Omental fat pad (tissue), 4 donors: ENCODE measurements around the gene SF3B1. TPM values are rescaled to one million over a fixed set of nuclear protein-coding genes. Genes with fewer than 3 reads are reported as not detected.

Source experiments
- ATAC-seq: fragments of 150-250 bp; one replicate; pipeline ENCODE4 v1.9.1; 2016; ENCODE audit warnings: mild to moderate bottlenecking, moderate library complexity; ENCODE audit not compliant: low FRiP score
- DNase-seq: peaks from one replicate; pipeline ENCODE4 v3.0.0-alpha.2; 2019; ENCODE audit warnings: low spot score
- total RNA-seq, 4 donors: library from RNA; depleted of rRNA; stranded (reverse); fragments of >200 nt; gene quantifications; one replicate each; pipeline ENCODE4 v1.1.0, GENCODE V29; 2016
- TF ChIP-seq, protein P1 (sequence below), 3 donors: fragments of 450-650 bp; IDR thresholded peaks; one replicate each; pipeline ENCODE4 v1.5.1; 2016 to 2017; ENCODE audit warnings: antibody characterized with exemption in 3 of 3, mild to moderate bottlenecking in 3 of 3, moderate library complexity in 2 of 3

Gene SF3B1
- total RNA-seq, 4 donors from 2014 or later = 257 to 444 (median 292) TPM

DNA sequence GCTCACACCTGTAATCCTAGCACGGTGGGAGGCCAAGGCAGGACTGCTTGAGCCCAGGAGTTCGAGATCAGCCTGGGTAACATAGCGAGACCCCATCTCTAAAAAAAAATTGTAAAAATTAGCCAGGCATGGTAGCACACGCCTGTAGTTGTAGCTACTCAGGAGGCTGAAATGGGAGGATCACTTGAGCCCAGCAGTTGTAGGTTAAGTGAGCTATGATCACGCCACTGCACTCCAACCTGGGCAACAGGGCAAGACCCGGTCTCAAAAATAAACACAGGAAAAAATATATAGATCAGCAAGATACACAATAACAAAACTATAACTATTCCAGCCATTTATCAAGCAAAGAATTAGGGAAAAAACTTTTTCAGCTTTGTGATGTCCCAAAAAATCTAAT is 3.0 kb downstream of the SF3B1 start:
- no peak for DNase-seq
- ATAC-seq = no peak
- TF ChIP-seq, protein P1, sequence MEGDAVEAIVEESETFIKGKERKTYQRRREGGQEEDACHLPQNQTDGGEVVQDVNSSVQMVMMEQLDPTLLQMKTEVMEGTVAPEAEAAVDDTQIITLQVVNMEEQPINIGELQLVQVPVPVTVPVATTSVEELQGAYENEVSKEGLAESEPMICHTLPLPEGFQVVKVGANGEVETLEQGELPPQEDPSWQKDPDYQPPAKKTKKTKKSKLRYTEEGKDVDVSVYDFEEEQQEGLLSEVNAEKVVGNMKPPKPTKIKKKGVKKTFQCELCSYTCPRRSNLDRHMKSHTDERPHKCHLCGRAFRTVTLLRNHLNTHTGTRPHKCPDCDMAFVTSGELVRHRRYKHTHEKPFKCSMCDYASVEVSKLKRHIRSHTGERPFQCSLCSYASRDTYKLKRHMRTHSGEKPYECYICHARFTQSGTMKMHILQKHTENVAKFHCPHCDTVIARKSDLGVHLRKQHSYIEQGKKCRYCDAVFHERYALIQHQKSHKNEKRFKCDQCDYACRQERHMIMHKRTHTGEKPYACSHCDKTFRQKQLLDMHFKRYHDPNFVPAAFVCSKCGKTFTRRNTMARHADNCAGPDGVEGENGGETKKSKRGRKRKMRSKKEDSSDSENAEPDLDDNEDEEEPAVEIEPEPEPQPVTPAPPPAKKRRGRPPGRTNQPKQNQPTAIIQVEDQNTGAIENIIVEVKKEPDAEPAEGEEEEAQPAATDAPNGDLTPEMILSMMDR (IDR thresholded peaks at IDR 0.05) = no peak

DNA sequence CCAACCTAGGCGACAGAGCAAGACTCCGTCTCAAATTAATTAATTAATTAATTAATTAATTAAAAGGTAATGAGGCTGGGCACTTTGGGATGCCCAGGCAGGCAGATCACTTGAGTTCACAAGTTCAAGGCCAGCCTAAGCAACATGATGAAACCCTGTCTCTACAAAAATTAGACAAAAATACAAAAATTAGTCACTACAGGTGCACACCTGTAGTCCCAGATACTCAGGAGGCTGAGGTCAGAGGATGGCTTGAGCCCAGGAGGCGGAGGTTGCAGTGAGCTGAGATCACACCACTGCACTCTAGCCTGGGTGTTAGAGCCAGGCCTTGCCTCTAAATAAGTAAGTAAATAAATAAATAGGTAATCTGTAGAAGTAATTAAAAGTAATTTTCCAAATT is 6.8 kb downstream of the SF3B1 start:
- no peak for ATAC-seq
- TF ChIP-seq, protein P1 (IDR thresholded peaks at IDR 0.05) = no peak

DNA sequence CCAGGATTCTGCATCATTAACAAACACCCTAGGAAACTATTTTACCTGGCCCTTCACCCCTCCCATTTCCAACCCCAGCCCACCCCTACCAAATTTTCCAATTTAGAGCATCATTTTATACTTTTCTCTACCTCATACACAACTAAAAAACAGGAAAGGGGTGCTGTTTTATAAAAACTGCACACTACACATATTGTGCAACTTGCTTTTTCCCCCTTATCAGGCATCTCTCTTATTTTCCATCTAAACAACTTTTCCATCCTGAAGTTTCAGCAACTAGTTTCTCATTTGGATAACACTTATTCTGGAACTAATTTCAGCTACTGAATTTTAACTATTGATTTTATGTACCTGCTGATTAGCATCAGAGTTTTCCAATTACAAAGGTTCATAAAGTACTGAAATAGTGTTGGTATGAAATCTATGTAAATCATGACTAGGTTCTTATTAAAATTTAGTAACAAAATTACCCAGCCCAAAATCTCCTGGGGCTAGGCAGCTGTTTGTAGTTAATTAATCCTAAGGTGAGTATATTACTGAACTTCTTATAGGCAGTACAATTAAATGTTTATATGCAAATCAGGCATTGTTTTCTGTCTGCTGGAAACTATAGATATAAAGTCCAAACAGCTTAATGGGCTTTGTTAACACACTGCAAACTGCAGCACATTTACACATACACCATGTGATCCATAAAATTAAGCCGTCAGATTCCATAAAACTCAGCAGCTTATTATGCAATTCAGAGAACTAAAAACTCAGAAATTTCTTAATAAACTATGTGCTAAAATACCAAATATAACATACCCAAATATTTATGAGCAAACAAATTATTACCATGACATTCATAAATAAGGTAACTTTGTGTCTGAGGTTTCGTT is 7.9 kb downstream of the SF3B1 start:
- DNase-seq = no peak
- ATAC-seq = no peak
- TF ChIP-seq, protein P1 (IDR thresholded peaks at IDR 0.05) = no peak

More for the DNA sequence above, 6.8 kb downstream of the SF3B1 start:
- DNase-seq = no peak

DNA sequence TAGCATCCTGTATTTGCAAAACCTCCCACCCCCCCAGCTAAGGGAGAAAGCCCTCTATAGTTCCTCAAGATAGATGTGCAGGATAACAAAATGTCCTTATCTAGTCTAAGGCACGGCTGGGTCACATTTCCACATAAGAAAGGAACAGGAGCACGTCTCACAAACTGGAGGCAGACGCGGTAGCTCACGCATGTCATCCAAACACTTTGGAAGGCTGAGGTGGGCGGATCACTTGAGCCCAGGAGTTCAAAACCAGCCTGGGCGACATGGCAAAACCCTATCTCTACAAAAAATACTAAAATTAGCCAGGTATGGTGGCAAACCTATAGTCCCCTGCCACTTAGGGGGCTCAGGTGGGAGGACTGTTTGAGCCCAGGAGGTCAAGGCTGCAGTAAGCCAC is 9.3 kb downstream of the SF3B1 start:
- no peak for ATAC-seq
- TF ChIP-seq, protein P1 (IDR thresholded peaks at IDR 0.05) = no peak
- no peak for DNase-seq

DNA sequence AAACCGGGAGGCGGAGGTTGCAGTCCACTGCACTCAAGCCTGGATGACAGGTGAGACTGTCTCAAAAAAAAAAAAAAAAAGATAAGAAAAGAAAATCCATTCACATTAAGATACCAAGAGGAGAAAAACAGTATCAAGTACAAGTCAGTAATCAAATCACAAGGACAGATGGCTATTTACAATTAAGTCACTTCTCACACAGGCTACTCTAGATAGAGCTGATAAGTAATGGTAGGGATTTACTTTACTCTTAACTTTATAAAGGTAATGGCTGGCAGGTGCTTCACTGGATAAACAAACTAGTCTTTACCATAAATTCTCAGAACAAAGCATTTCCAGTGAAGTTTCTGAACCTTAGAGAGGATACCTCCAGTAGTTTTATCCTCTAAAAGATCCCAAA is 11.5 kb downstream of the SF3B1 start:
- ATAC-seq (no peak), DNase-seq (no peak)
- TF ChIP-seq, protein P1 (IDR thresholded peaks at IDR 0.05) = no peak

DNA sequence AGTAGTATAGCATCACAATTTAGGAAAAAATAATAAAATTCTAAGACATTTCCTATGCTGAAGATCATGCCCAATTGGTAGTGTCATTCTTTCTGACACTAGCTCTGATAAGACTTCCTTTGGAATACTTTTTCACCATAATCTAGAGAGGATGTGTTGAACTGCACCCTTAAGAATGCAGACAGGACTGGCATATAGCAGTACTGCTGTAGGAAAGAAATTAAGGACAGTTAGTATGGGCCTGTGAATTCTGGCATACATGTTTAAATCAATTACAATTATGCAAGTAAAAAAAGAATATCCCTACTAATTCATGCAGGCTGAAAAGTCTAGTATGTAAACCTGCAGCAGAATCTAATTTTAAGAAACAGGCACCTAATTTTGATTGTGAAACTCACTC is 15.4 kb downstream of the SF3B1 start:
- no peak for ATAC-seq
- TF ChIP-seq, protein P1 (IDR thresholded peaks at IDR 0.05) = no peak
- DNase-seq = no peak

DNA sequence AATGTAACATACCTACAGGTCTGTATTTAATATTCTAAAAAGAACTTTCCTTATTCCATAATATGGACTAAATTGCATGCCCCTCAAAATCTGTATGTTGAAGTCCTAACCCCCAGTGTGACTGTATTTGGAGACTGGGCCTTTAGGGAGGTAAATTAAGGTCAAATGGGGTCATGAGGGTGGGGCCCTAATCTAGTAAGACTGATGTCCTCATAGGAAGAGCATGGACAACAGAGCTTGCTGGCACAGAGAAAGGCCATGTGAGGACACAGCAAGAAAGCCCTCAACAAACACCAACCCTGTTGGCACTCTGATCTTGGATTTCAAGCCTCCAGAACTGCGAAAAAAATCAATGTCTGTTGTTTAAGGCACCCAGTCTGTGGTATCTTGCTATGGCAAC is 18.6 kb downstream of the SF3B1 start:
- TF ChIP-seq, protein P1 (IDR thresholded peaks at IDR 0.05) = no peak
- ATAC-seq (no peak), DNase-seq (no peak)
